HG03342 (cell line): ENCODE results near the gene PPP1R16B.

Experiments
- ATAC-seq: cut with Tn5 transposase; IDR thresholded peaks from one replicate; pipeline ENCODE4 v1.9.1; 2021; ENCODE audit warnings: mild to moderate bottlenecking, moderate library complexity; ENCODE audit not compliant: unreplicated experiment

PPP1R16B gene

GRCh38 chr20:38874460-38875174 lies 69.1 kb downstream of the PPP1R16B start:
- no peak for ATAC-seq

DNA sequence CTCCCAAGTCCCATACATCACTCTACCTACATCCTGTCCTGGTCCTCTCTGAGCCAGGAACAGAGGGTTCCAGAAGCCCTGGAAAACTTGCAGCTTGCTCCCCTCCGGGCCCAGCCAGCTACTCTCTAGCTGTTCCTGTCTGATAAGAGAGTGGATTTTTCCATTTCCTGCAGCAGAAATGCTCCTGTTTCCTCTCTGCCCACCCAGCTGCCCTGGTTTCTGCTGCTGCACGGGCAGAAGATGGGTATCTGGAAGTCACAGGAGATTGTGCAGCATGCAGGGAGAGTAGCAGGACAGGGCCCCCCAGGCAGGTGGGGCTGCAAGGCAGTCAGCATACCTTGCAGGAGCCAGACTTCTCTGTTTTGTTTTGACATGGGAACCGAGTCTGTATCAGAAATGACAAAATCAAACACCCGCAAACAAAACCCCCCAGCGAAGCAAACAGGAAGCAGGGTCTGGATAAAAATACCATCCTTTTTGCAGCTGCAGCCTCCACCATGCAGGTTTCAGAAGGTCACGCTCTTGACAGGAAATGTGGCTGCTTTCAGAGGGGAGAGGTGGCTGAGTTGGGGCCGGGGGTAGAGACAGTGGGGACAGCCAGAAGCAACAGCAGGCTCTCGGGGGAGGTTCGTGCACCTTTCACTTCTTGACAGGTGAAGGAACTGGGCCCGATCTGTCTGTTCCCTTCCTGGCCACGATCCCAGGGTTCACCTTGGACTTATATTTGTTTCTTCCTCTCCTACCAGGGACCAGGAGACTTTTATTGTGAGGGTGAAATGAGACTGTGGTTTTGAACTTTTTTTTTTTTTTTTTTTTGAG lies 69.9 kb downstream of the PPP1R16B start:
- ATAC-seq: peak; percentile 58

DNA sequence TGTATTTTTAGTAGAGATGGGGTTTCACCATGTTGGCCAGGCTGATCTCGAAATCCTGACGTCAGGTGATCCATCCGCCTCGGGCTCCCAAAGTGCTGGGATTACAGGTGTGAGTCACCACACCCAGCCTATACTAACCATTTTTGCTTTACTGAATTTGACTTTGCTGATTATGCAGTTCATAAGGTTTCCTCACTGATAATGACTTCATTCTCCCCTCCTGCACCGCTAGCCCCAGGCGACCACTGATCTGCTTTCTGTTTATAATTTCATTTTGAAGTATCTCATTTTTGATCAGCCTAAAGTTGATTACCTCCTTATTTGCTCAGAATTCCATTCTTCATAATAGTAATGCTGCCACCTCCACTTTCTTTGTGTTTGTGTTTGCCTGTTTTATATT lies 72.0 kb downstream of the PPP1R16B start:
- no peak for ATAC-seq

GRCh38 chr20:38878866-38879265 lies 73.4 kb downstream of the PPP1R16B start:
- no peak for ATAC-seq

DNA sequence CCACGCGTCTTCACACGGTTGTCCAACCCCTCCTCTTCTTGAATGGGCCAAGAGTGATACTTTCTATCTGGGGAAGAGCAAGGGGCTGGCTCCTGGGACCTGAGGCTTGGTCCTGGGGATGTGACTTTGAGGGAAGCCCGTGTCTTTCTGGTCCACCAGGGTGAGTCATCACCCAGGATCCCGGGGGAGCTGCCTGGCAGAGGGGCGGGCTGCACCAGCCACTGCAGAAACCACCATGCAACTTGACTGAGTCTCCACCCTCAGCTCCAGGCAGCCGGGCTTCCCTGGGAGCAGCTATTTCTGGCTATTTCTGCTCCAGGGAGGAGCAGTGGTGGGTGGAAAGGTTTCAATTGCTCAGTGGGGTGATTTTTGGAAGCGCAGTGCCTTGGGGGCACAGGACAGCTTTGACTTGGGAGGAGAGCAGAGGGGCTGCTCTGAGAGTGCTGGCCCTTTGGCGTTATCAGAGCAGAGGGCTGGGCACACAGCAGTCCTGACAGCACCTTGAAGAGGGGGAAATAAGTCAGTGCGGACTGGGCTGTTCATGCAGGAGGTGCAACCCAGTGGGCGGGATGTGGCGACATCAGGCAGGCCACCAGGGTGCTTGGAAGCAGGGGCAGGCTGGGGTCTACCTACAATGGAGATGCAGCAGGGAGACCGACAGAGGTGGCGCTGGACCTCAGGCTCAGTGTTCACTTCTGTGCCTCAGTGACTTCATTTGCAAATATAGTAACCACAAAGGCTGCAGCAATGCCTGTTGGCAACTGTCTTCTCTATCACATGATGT lies 75.6 kb downstream of the PPP1R16B start:
- no peak for ATAC-seq

DNA sequence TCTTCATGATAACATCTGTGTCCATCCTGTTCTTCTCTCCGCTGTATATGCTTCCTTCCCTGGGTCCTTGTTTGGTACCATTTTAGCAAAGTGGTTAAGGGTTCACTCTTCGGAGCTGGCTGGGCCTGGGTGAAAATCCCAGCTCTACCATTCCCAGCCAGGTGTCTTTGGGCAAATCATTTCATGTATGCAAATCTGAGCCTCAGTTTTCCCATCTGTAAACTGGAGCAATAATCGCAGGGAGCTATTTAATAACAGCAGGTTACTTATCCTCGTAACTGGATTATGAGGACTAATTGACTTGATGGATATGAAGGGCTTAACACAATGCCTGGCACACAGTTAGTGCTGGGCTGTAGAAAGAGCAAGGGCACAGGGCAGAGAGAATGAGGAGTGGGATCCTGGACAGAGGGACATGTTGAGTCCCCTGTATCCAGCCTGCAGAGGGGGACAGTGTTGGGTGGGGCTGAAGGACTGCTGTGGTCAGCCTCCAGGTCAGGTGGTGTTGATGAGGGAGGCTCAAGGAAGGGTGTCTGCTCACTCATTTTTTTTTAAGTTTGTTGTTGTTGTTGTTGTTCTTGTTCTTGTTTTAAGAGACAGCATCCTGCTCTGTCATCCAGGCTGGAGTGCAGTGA lies 76.4 kb downstream of the PPP1R16B start:
- no peak for ATAC-seq

GRCh38 chr20:38882600-38882999 lies 77.1 kb downstream of the PPP1R16B start:
- ATAC-seq: no peak

DNA sequence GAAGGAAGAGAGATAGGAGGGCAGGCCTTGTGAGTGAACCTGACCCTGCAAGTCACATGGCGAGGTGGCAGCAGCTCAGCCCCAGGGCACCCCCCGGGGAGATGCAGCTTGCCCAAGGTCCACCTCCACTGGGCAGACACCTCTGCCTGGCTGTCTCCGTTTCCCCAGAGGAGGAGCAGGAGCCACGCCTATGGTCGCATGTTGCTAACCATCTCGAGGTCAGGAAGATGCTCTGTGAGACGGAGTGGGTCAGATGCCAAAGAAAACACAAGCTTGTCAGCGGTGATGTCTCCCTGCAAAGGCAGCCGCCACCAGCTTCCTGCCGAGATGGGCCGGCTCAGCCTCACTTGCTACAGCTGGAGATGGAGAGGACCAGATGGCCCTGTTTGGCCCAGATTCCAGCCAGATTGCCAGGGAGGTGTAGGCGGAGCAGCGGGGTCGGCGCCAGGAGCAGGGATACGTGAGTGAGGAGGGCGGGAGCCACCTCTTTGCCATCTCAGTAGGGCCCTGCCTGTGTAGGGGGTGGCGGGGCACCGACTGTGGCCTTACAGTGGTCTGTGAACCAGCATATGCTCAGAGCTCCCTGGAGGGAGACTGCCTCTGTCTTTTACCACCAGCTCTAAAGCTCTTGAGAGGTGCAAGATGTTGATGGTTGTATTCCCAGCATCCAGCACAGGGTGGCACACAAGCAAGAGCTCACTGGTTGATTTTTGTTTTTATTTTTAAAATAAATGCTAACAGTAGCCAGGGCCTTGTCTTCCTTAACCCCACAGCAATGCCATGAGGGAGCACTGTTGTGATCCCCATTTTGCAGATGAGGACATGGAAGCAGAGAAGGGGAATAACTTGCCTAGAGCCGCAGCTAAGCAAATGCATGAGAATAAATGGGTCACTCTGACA lies 77.8 kb downstream of the PPP1R16B start:
- ATAC-seq: no peak

GRCh38 chr20:38883981-38884733 lies 78.7 kb downstream of the PPP1R16B start:
- no peak for ATAC-seq

- no peak for ATAC-seq
Measured at GRCh38 chr20:38885357-38885756, 79.9 kb downstream of the PPP1R16B start.

- ATAC-seq: no peak
Measured at GRCh38 chr20:38888059-38888831, 82.7 kb downstream of the PPP1R16B start.

DNA sequence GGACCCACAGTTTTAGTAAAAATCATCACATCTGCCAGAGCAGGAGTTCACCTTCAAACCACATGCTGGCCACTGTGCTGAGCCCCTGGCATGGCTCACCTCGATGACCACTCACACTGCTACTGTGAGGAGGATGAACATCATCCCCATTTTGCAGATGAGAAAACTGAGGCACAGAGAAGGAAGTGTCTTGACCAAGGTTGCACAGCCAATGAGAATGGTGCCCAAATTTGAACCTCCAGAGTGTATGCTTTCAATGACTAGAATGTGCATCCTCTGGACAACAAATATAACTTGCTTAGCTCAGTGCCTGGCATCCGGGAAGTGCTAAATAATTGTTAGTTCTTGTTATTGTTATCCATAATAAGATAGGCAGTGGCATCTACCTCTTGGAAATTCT lies 83.6 kb downstream of the PPP1R16B start:
- ATAC-seq: no peak

- no peak for ATAC-seq
Measured at GRCh38 chr20:38889792-38890496, 84.4 kb downstream of the PPP1R16B start.

DNA sequence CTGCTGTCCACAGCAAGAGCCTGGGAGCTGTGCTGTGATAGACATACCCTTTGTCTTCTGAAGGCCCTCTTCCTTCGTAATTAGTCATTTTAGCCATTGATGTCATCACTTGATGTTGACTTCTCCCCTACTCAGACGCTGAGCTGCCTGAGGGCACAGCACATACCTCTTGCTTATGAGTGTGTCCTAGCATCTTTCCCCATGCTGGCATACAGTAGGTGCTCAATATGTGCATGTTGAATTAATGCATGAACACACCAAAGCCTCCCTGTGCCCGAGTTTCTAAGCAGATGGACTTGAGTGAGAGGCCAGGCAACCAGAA lies 85.0 kb downstream of the PPP1R16B start:
- no peak for ATAC-seq

GRCh38 chr20:38892091-38892981 lies 86.8 kb downstream of the PPP1R16B start:
- peak; percentile 43 for ATAC-seq

- no peak for ATAC-seq
Measured at GRCh38 chr20:38893056-38893564, 87.6 kb downstream of the PPP1R16B start.

- ATAC-seq: peak; percentile 46
Measured at GRCh38 chr20:38893565-38894090, 88.1 kb downstream of the PPP1R16B start.
